ENCODE results near the gene HSPB7.
A peak's percentile ranks its signal among the peaks of the same experiment; 100 is the strongest.

HSPB7 gene

GRCh38 chr1:15975805-15976680 lies 41.8 kb downstream of the HSPB7 start, which contains the start of gene ZBTB17:
Gene ZBTB17 (minus strand): TSS chr1:15976101. CDS start chr1:15948495, 27,606 bp downstream.
- H4K91ac ChIP-seq (ENCODE audit: low read depth, low read length) = peak within 1 kb of the TSS; percentile 98

GRCh38 chr1:15975358-15975804 lies 42.5 kb downstream of the HSPB7 start:
- WGBS (ENCODE audit: extremely low coverage, insufficient coverage, insufficient read length) = no CpG with 5 or more reads among the region's 47 CpGs
- Histone ChIP-seq H3K4me3 (ENCODE audit: low read depth, low read length) (peak overlapping the region; percentile 95), H4K91ac (ENCODE audit: low read depth, low read length) (peak overlapping the region; percentile 98)

More at GRCh38 chr1:15975805-15976680, 41.8 kb downstream of the HSPB7 start, which contains the start of gene ZBTB17:
- H4K12ac ChIP-seq (ENCODE audit: low read depth, low read length) = peak within 1 kb of the TSS; percentile 97
- peak; percentile 95 to 99 for DNase-seq
- H3K4me3 ChIP-seq (ENCODE audit: low read depth, low read length) = peak within 1 kb of the TSS; percentile 95
- H3K79me1 ChIP-seq (ENCODE audit: low read length) = peaks cover 6% of the 10 kb centered on the region
- H3K4me1 ChIP-seq (ENCODE audit: control insufficient read depth in 1 of 2, insufficient read depth in 2 of 2, low read length in 2 of 2) = no peaks in the 10 kb centered on the region
- peaks cover 7% of the 10 kb centered on the region for H3K79me2 ChIP-seq (ENCODE audit: control insufficient read depth, insufficient read depth, low read length, poor library complexity)
- peak within 1 kb of the TSS; percentile 87 for H3K4ac ChIP-seq (ENCODE audit: low read depth, low read length)
- H2BK12ac ChIP-seq (ENCODE audit: low read length) = no peak within 1 kb of the TSS
- no peak within 1 kb of the TSS for H2AK5ac ChIP-seq (ENCODE audit: low read length)
- no peaks in the 10 kb centered on the region for H3K27me3 ChIP-seq (ENCODE audit: insufficient read depth, low read length)
- peak within 1 kb of the TSS; percentile 67 for H3K27ac ChIP-seq (ENCODE audit: low read depth, low read length)
- H3K14ac ChIP-seq (ENCODE audit: low read length) = peak within 1 kb of the TSS; percentile 93
- no peaks in the 10 kb centered on the region for H3K9me3 ChIP-seq (ENCODE audit: insufficient read depth, low read depth, low read length)
- peak within 1 kb of the TSS; percentile 93 for H2BK120ac ChIP-seq (ENCODE audit: insufficient read depth, low read length, poor library complexity)
- peak within 1 kb of the TSS; percentile 97 for H4K8ac ChIP-seq (ENCODE audit: low read depth, low read length)
- H3K9ac ChIP-seq (ENCODE audit: low read length) = peak within 1 kb of the TSS; percentile 85
- peak within 1 kb of the TSS; percentile 78 for H3K4me2 ChIP-seq (ENCODE audit: low read length)
- peak within 1 kb of the TSS; percentile 93 for H2BK5ac ChIP-seq (ENCODE audit: low read depth, low read length, poor library complexity)
- WGBS (ENCODE audit: extremely low coverage, insufficient coverage, insufficient read length) = no CpG with 5 or more reads among the region's 47 CpGs
- H3K18ac ChIP-seq (ENCODE audit: low read length) = peak within 1 kb of the TSS; percentile 91
- peaks cover 7 to 13% of the 10 kb centered on the region in 2 experiments for H3K36me3 ChIP-seq (ENCODE audit: control insufficient read depth in 1 of 2, insufficient read depth in 2 of 2, low read length in 2 of 2)
- peak within 1 kb of the TSS; percentile 99 for H2AFZ ChIP-seq (ENCODE audit: insufficient read depth, low read length, poor library complexity)
- H3K23ac ChIP-seq (ENCODE audit: low read length) = no peak within 1 kb of the TSS

GRCh38 chr1:15974855-15975254 lies 43.0 kb downstream of the HSPB7 start:
- Histone ChIP-seq H3K36me3 (ENCODE audit: control insufficient read depth in 1 of 2, insufficient read depth in 2 of 2, low read length in 2 of 2) (peaks cover 7 to 13% of the 10 kb centered on the region in 2 experiments), H2AK5ac (ENCODE audit: low read length) (no peak overlapping the region), H3K4ac (ENCODE audit: low read depth, low read length) (peak overlapping the region; percentile 78), H3K79me1 (ENCODE audit: low read length) (peaks cover 6% of the 10 kb centered on the region), H4K12ac (ENCODE audit: low read depth, low read length) (no peak overlapping the region), H3K18ac (ENCODE audit: low read length) (no peak overlapping the region), H2BK12ac (ENCODE audit: low read length) (no peak overlapping the region), H2BK5ac (ENCODE audit: low read depth, low read length, poor library complexity) (no peak overlapping the region), H3K4me3 (ENCODE audit: low read depth, low read length) (no peak overlapping the region), H3K9me3 (ENCODE audit: insufficient read depth, low read depth, low read length) (no peaks in the 10 kb centered on the region), H3K79me2 (ENCODE audit: control insufficient read depth, insufficient read depth, low read length, poor library complexity) (peaks cover 7% of the 10 kb centered on the region), H3K4me2 (ENCODE audit: low read length) (peak overlapping the region; percentile 78), H3K9ac (ENCODE audit: low read length) (no peak overlapping the region), H4K91ac (ENCODE audit: low read depth, low read length) (no peak overlapping the region), H3K23ac (ENCODE audit: low read length) (no peak overlapping the region), H2BK120ac (ENCODE audit: insufficient read depth, low read length, poor library complexity) (no peak overlapping the region), H3K4me1 (ENCODE audit: control insufficient read depth in 1 of 2, insufficient read depth in 2 of 2, low read length in 2 of 2) (no peaks in the 10 kb centered on the region), H3K14ac (ENCODE audit: low read length) (no peak overlapping the region), H4K8ac (ENCODE audit: low read depth, low read length) (peak overlapping the region; percentile 42), H3K27me3 (ENCODE audit: insufficient read depth, low read length) (no peaks in the 10 kb centered on the region), H3K27ac (ENCODE audit: low read depth, low read length) (no peak overlapping the region), H2AFZ (ENCODE audit: insufficient read depth, low read length, poor library complexity) (no peak overlapping the region)
- no peak for DNase-seq
- WGBS (ENCODE audit: extremely low coverage, insufficient coverage, insufficient read length) = no CpG with 5 or more reads among the region's 9 CpGs

More at GRCh38 chr1:15975358-15975804, 42.5 kb downstream of the HSPB7 start:
- Histone ChIP-seq H2BK120ac (ENCODE audit: insufficient read depth, low read length, poor library complexity) (no peak overlapping the region), H2AFZ (ENCODE audit: insufficient read depth, low read length, poor library complexity) (no peak overlapping the region), H3K9ac (ENCODE audit: low read length) (peak overlapping the region; percentile 61), H3K9me3 (ENCODE audit: insufficient read depth, low read depth, low read length) (no peaks in the 10 kb centered on the region), H3K79me1 (ENCODE audit: low read length) (peaks cover 6% of the 10 kb centered on the region), H4K8ac (ENCODE audit: low read depth, low read length) (peak overlapping the region; percentile 29), H2BK12ac (ENCODE audit: low read length) (no peak overlapping the region), H2AK5ac (ENCODE audit: low read length) (no peak overlapping the region), H3K79me2 (ENCODE audit: control insufficient read depth, insufficient read depth, low read length, poor library complexity) (peaks cover 7% of the 10 kb centered on the region), H3K36me3 (ENCODE audit: control insufficient read depth in 1 of 2, insufficient read depth in 2 of 2, low read length in 2 of 2) (peaks cover 7 to 13% of the 10 kb centered on the region in 2 experiments), H3K4ac (ENCODE audit: low read depth, low read length) (peak overlapping the region; percentile 65), H3K27me3 (ENCODE audit: insufficient read depth, low read length) (no peaks in the 10 kb centered on the region), H3K18ac (ENCODE audit: low read length) (no peak overlapping the region), H3K4me1 (ENCODE audit: control insufficient read depth in 1 of 2, insufficient read depth in 2 of 2, low read length in 2 of 2) (no peaks in the 10 kb centered on the region), H2BK5ac (ENCODE audit: low read depth, low read length, poor library complexity) (no peak overlapping the region), H3K4me2 (ENCODE audit: low read length) (peak overlapping the region; percentile 78), H3K23ac (ENCODE audit: low read length) (no peak overlapping the region), H3K27ac (ENCODE audit: low read depth, low read length) (peak overlapping the region; percentile 67), H3K14ac (ENCODE audit: low read length) (peak overlapping the region; percentile 32), H4K12ac (ENCODE audit: low read depth, low read length) (no peak overlapping the region)
- DNase-seq = peak; percentile 39 to 54

- Histone ChIP-seq H3K4ac (ENCODE audit: low read depth, low read length) (no peak overlapping the region), H3K4me3 (ENCODE audit: low read depth, low read length) (no peak overlapping the region), H3K27ac (ENCODE audit: low read depth, low read length) (no peak overlapping the region), H4K8ac (ENCODE audit: low read depth, low read length) (no peak overlapping the region), H2AK5ac (ENCODE audit: low read length) (no peak overlapping the region), H3K36me3 (ENCODE audit: control insufficient read depth in 1 of 2, insufficient read depth in 2 of 2, low read length in 2 of 2) (peaks cover 15 to 23% of the 10 kb centered on the region in 2 experiments), H4K12ac (ENCODE audit: low read depth, low read length) (no peak overlapping the region), H3K79me2 (ENCODE audit: control insufficient read depth, insufficient read depth, low read length, poor library complexity) (peaks cover 7% of the 10 kb centered on the region), H2BK120ac (ENCODE audit: insufficient read depth, low read length, poor library complexity) (no peak overlapping the region), H3K4me2 (ENCODE audit: low read length) (no peak overlapping the region), H3K4me1 (ENCODE audit: control insufficient read depth in 1 of 2, insufficient read depth in 2 of 2, low read length in 2 of 2) (no peaks in the 10 kb centered on the region), H3K14ac (ENCODE audit: low read length) (no peak overlapping the region), H3K9ac (ENCODE audit: low read length) (no peak overlapping the region), H3K18ac (ENCODE audit: low read length) (no peak overlapping the region), H2BK5ac (ENCODE audit: low read depth, low read length, poor library complexity) (no peak overlapping the region), H2BK12ac (ENCODE audit: low read length) (no peak overlapping the region), H3K27me3 (ENCODE audit: insufficient read depth, low read length) (no peaks in the 10 kb centered on the region), H3K23ac (ENCODE audit: low read length) (no peak overlapping the region), H4K91ac (ENCODE audit: low read depth, low read length) (no peak overlapping the region), H3K79me1 (ENCODE audit: low read length) (peaks cover 6% of the 10 kb centered on the region), H2AFZ (ENCODE audit: insufficient read depth, low read length, poor library complexity) (no peak overlapping the region), H3K9me3 (ENCODE audit: insufficient read depth, low read depth, low read length) (peaks cover 8% of the 10 kb centered on the region)
- no peak for DNase-seq
- WGBS (ENCODE audit: extremely low coverage, insufficient coverage, insufficient read length) = no CpG with 5 or more reads among the region's 4 CpGs
These were observed 44.1 kb downstream of the HSPB7 start for GRCh38 chr1:15973772-15974171.
